ENCODE measurements around the gene CNTNAP1.
A peak's percentile ranks its signal among the peaks of the same experiment; 100 is the strongest.

CNTNAP1 gene

DNA sequence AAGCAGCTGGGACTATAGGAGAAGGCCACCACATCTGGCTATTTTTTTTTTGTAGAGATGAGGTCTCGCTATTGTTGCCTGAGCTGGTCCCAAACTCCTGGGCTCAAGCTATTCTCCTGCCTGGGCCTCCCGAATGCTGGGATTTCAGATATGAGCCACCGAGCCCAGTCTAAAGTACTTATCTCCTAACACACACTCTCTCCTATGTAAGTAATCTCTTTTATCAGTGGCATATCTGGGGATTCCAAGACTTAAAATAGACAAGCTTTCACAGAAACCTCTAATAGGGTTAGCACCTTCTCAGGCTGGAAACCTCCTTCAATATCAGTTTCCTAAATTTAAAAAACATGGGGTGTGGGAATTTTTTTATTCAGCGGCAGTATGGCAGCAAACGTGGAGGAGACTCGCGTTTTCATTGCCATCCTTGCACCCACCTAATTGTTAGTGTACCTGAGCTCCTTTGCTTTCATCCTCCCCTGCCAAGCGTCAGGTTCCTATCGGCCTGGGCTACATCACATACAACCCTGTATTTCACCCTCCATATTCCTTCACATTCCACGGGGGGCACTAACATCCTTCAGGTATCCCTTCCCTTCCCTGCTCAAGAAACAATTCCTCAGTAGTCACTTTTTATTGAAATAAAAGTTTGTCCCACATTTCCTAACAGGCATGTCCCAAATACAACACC, 61.4 kb downstream of the CNTNAP1 start:
- no peak for DNase-seq

DNA sequence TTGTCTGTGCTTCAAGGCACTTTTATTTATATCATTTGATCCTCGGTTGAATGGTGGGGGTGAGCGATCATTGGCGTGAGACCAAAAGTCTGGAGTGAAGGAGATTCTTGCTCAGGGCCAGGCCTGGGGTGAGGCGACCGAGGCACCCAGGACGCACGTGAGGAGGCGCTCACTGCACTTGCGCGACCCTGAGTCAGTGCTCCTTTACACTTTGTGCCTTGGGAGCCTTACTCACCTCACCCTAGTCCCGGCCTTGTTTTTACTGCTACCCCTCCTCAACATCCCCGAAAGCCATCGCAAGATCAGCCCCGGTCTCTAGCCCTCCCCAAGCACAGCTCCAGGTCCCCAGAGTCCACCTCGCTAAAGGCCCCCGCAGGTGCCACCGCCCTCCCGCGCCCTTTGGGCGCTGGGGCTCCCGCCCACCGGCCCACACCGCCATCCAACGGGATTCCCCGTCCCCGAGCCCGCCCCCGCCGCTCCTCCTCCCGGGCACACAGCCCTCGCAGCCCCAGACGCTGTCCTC, 62.0 kb downstream of the CNTNAP1 start:
- peak; percentile 56 for DNase-seq

DNA sequence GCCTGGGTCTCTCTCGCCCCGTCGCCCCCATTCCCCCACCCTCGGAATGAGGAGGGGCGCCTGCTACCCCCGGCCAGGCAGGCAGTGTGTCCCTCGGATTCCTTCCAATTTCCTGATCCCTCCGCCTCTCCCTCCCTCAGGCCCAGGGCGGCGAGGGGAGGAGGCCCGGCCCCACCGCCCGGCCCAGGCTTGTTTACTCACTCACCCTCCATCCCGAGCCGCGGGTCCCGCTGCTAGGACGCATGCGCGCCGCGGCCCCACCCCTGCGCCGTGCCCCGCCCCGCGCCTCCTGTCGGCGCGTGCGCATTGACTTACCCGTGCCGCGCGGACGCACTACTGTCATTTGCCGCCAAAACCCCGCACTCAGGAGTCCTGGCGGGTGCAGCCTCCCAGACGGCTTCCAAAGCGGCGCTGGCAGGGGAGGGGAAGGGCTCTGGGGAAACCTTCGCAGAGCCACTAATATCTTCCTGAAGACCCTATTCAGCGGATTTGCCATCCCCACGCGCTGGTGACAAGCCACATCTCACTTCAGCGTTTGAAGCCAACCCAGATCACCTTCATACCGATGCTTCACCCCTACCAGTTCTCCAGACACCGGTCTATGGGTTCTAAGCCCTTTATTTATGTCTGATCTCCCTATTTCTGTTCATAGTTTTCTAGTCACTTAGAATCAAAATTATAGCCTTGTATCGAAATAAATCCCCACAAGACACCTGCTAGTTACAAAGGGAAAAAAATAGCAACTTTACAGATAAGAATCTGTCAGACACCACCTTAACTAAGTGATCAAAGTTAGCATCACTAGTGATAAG, 62.7 kb downstream of the CNTNAP1 start, which contains the start of gene EZH1:
Gene EZH1, minus strand, starts transcription at position 235 of the 812 bp plus-strand sequence. CDS start 16,099 bp downstream, outside the sequence.
- peak; percentile 95 for DNase-seq

DNA sequence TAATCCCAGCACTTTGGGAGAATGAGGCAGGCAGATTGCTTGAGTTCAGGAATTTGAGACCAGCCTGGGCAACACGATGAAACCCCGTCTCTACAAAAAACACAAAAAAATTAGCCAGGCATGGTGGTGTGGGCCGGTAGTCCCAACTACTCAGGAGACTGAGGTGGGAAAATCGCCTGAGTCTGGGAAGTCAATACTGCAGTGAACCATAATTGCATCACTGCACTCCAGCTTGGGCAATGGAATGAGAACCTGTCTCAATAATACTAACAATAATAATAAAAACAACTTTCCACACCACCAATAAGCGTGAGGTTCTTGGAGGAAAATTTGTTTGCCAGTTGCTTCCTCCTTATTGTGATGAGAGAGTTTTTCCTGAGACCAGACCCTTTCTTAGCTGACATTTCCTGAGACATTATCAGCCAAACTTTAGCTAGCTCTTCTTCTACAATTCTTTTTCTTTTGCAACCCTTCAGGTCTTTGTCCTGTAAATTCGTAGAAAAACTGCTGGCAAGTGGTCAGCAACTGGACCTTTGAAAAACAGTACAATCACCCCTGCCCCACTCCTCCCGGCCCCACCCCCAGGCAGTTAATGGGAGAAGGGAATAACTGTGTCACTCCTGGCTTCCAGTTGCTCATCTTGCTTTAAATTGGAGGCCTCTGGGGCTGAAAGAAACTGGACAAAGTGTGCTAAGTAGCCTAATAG, 66.0 kb downstream of the CNTNAP1 start:
- DNase-seq: no peak

DNA sequence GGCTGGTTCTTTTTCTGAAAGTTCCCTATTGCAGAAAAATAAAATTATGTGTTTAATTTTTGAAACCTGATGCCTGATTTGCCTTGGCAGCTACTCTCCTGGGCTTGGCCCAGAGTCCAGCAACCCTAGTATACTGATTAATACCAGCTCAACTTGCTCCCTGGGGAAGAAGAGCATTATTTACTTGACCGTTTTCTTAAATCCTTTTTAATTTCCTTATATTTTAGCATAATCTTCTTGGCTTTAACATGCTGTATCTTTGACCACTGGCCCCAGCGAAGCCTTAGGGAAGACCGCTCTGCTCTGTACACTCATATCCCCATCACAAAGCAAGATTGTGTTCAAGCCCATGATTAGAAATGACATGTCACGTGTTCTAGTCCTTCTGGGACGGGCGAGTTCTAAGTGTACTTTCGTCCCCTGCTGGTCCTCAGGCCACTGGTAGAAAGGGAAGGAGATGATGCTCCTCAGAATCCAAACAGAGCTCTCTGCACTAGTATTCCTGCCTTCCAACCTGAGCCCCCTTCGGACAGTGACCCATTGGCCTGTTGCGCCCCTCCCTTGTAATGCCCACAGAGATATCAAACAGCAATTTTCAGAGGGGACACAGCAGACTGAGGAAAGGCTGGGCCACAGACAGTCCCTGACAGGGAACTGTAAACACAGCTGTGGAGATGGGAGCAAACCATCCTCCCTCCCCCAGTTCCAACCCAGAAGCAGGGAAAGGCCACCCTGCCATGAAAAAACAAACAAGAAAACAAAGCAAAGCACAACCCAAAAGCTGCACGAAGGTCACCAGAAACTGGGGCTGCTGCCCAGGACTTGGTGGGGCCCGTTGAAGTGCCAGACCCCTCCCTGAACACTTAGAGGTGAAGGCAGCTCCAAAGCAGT, 66.8 kb downstream of the CNTNAP1 start:
- no peak for DNase-seq
